HepG2 (cell line): ENCODE data around the gene SEMA3G. TPM values are rescaled to one million over a fixed set of nuclear protein-coding genes. Genes with fewer than 3 reads are reported as not detected.

ENCODE experiments used
- ATAC-seq: fragments of 200-7000 bp; cut with Tn5 transposase; 3 replicates; pipeline ENCODE4 v1.9.1; 2020; ENCODE audit warnings: mild to moderate bottlenecking, moderate library complexity
- BruUV-seq: library from RNA; stranded (reverse); fragments of 400-500 nt; replicated peaks from 2 replicates; lab custom pipeline; 2021; lab: Mats Ljungman, UMichigan
- CTCF ChIA-PET: fragments of 300-600 bp; formaldehyde crosslinking; extraction: SDS; loops from one replicate; lab custom pipeline; 2021; ENCODE audit warnings: low total read pairs, inconsistent platforms, low intra/inter-chr PET ratio; lab: Yijun Ruan, JAX
- POLR2A ChIA-PET: fragments of 350-600 bp; sonication (Branson Sonifier 250); formaldehyde crosslinking; loops from one replicate; lab custom pipeline; 2020; ENCODE audit warnings: antibody characterized with exemption, inconsistent platforms; lab: Yijun Ruan, JAX
- DNase-seq: peaks from one replicate; pipeline ENCODE4 v3.0.0-alpha.2; 2015; ENCODE audit warnings: low spot score
- FAIRE-seq: peaks from 3 replicates; lab custom pipeline; 2011; peaks lifted over from hg19 to GRCh38; lab: Jason Lieb, UNC
- H2AFZ ChIP-seq: one replicate; pipeline ENCODE4 v1.6.1; 2011; ENCODE audit warnings: low read length, inconsistent platforms
- H3K27ac ChIP-seq: fragments of 300-600 bp; 3 replicates; pipeline ENCODE4 v1.8.0; 2011; ENCODE audit warnings: mixed run types, mild to moderate bottlenecking, mixed read lengths, low read length, inconsistent platforms; ENCODE audit not compliant: insufficient read depth; ENCODE audit errors: extremely low read length
- H3K27me3 ChIP-seq, 2 experiments: fragments of 200-600 bp in 1 of 2; 2 replicates in 1 of 2; 3 replicates in 1 of 2; pipeline versions ENCODE4 v1.6.0 to v1.8.0; 2011; ENCODE audit warnings: low read length in 2 of 2, mild to moderate bottlenecking in 2 of 2, moderate library complexity in 2 of 2, inconsistent platforms in 1 of 2; ENCODE audit not compliant: insufficient read depth in 2 of 2, control insufficient read depth in 1 of 2
- H3K36me3 ChIP-seq, 2 experiments: fragments of 200-600 bp in 1 of 2; replicated peaks in 1 of 2; 2 replicates in 1 of 2; 3 replicates in 1 of 2; pipeline versions ENCODE4 v1.5.1 to v1.8.0; 2011; ENCODE audit warnings: low read length in 2 of 2, inconsistent platforms in 1 of 2; ENCODE audit not compliant: insufficient read depth in 2 of 2, control insufficient read depth in 1 of 2
- H3K4me1 ChIP-seq: 2 replicates; pipeline ENCODE4 v1.5.1; 2012; ENCODE audit warnings: low read length, inconsistent platforms; ENCODE audit not compliant: insufficient read depth
- H3K4me2 ChIP-seq: 2 replicates; pipeline ENCODE4 v1.6.0; 2011; ENCODE audit warnings: low read depth, low read length, inconsistent platforms
- H3K4me3 ChIP-seq, 3 experiments: fragments of 200-600 bp in 1 of 3; sonication (generic), shearing (Covaris generic) in 1 of 3; replicated peaks in 1 of 3; 2 replicates each; pipeline ENCODE4 v1.5.1; 2011 to 2016; ENCODE audit warnings: low read length in 3 of 3, inconsistent platforms in 2 of 3, low read depth in 2 of 3, mild to moderate bottlenecking in 2 of 3, control low read depth in 1 of 3, mixed read lengths in 1 of 3; ENCODE audit not compliant: insufficient read depth in 1 of 3
- H3K79me2 ChIP-seq: one replicate; pipeline ENCODE4 v1.6.1; 2011; ENCODE audit warnings: low read length, inconsistent platforms; ENCODE audit not compliant: insufficient read depth
- H3K9ac ChIP-seq: 2 replicates; pipeline ENCODE4 v1.6.0; 2011; ENCODE audit warnings: mild to moderate bottlenecking, low read depth, low read length, inconsistent platforms; ENCODE audit not compliant: insufficient read depth
- H3K9me3 ChIP-seq: 2 replicates; pipeline ENCODE4 v1.5.1; 2012; ENCODE audit warnings: mild to moderate bottlenecking, low read length
- H4K20me1 ChIP-seq: 2 replicates; pipeline ENCODE4 v1.6.0; 2011; ENCODE audit warnings: inconsistent platforms, mild to moderate bottlenecking, low read length, moderate library complexity; ENCODE audit not compliant: insufficient read depth
- AGO2 ChIP-seq: fragments of 200-400 bp; formaldehyde crosslinking; optimal IDR thresholded peaks from 2 replicates; pipeline ENCODE3; 2017; ENCODE audit warnings: mild to moderate bottlenecking, low read depth, low read length, moderate library complexity
- CSRNP1 ChIP-seq: sonication (generic); formaldehyde crosslinking; IDR thresholded peaks from 2 replicates; pipeline ENCODE4 v1.8.1; 2023; ENCODE audit warnings: mild to moderate bottlenecking, missing genetic modification reagents
- PLSCR1 ChIP-seq: sonication (generic); formaldehyde crosslinking; IDR thresholded peaks from 2 replicates; pipeline ENCODE4 v1.5.0; 2020; ENCODE audit warnings: missing genetic modification reagents, mild to moderate bottlenecking, borderline replicate concordance
- SRSF9 ChIP-seq: fragments of 200-400 bp; formaldehyde crosslinking; IDR thresholded peaks from 2 replicates; pipeline ENCODE4 v1.6.1; 2018; ENCODE audit warnings: borderline replicate concordance, mild to moderate bottlenecking, low read depth, low read length; ENCODE audit not compliant: insufficient read depth, poor library complexity, severe bottlenecking
- TBP ChIP-seq: sonication (generic); formaldehyde crosslinking; IDR thresholded peaks from 2 replicates; pipeline ENCODE4 v1.5.0; 2020; ENCODE audit warnings: missing genetic modification reagents
- ZBTB7B ChIP-seq: sonication (generic); formaldehyde crosslinking; IDR thresholded peaks from 2 replicates; pipeline ENCODE4 v1.4.0; 2020; ENCODE audit warnings: missing genetic modification reagents
- WGBS: methylation state at CpG from one replicate; pipeline ENCODE4 v1.1.6; 2017; ENCODE audit warnings: low lambda C conversion rate; 5-methylcytosine and 5-hydroxymethylcytosine counted together
- in situ Hi-C: cut with HindIII; loops from 2 replicates; pipeline ENCODE4 v1.10.0; 2017; ENCODE audit warnings: low pct_unique_long_range_greater_than_20kb; ENCODE audit not compliant: extremely low pct_ligation_motif_present
- intact Hi-C: fragments of 100-400 bp; cut with micrococcal nuclease; formaldehyde crosslinking; loops from one replicate; pipeline ENCODE4 v1.10.0; 2022; ENCODE audit not compliant: unreplicated experiment
- polyA plus RNA-seq, 8 experiments: library from polyadenylated mRNA; depleted of rRNA in 3 of 8; stranded (reverse) in 7 of 8; unstranded in 1 of 8; fragments of >200 nt; fragmentation: Illumina TruSeq in 4 of 8; extraction: Trizol in 4 of 8; gene quantifications; 2 replicates each; pipeline versions ENCODE4 v1.2.1 to v1.2.3, GENCODE V29; 2011 to 2016; ENCODE audit warnings: low read depth in 4 of 8, missing spikeins in 1 of 8, mixed read lengths in 1 of 8; ENCODE audit not compliant: insufficient read depth in 1 of 8
- total RNA-seq, 5 experiments: library from RNA; depleted of rRNA; stranded (reverse); fragments of >200 nt; fragmentation: Illumina TruSeq; extraction: Trizol; gene quantifications; 2 replicates each; pipeline ENCODE4 v1.2.3, GENCODE V29; 2016; ENCODE audit warnings: low read depth in 1 of 5
- TF ChIP-seq, protein P1 (sequence below): sonication (generic); formaldehyde crosslinking; IDR thresholded peaks from 2 replicates; pipeline ENCODE4 v1.9.0; 2021; ENCODE audit warnings: mild to moderate bottlenecking, missing genetic modification reagents
- TF ChIP-seq, protein P2 (sequence below): sonication (generic); formaldehyde crosslinking; conservative IDR thresholded peaks from 2 replicates; pipeline ENCODE4 v1.4.0; 2020; ENCODE audit warnings: missing genetic modification reagents

The SEMA3G gene
- total and polyA plus RNA-seq, 2 of the 13 experiments (the other 11 are each of a cell fraction or from before 2014, with no cell fraction given), result 6.1 to 8.3 TPM

DNA sequence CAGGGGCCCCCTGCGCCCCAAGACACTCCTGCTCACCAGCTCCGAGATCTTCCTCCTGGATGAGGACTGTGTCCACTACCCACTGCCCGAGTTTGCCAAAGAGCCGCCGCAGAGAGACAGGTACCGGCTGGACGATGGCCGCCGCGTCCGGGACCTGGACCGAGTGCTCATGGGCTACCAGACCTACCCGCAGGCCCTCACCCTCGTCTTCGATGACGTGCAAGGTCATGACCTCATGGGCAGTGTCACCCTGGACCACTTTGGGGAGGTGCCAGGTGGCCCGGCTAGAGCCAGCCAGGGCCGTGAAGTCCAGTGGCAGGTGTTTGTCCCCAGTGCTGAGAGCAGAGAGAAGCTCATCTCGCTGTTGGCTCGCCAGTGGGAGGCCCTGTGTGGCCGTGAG lies 47.2 kb upstream of the SEMA3G start:
- intact Hi-C loops, result no loop called here
- Histone ChIP-seq H3K4me3 (no peak overlapping the region), H3K79me2 (no peaks in the 10 kb centered on the region), H3K4me2 (no peak overlapping the region), H4K20me1 (no peaks in the 10 kb centered on the region; the same call in 1 of the 2 replicates), H3K9me3 (no peaks in the 10 kb centered on the region), H3K27ac (no peak overlapping the region), H2AFZ (no peak overlapping the region), H3K4me1 (peaks cover 22% of the 10 kb centered on the region), H3K9ac (no peak overlapping the region), H3K36me3 (peaks cover 16 to 33% of the 10 kb centered on the region in 2 experiments), H3K27me3 (no peaks in the 10 kb centered on the region)
- 100% methylated on average over 1 of the region's 21 CpGs for WGBS
- in situ Hi-C loops, result no loop called here
- DNase-seq (no peak), ATAC-seq (no peak), FAIRE-seq (no peak)
- POLR2A ChIA-PET, result no interaction called here
- BruUV-seq, result no TSS peak
- TF ChIP-seq, protein P1, sequence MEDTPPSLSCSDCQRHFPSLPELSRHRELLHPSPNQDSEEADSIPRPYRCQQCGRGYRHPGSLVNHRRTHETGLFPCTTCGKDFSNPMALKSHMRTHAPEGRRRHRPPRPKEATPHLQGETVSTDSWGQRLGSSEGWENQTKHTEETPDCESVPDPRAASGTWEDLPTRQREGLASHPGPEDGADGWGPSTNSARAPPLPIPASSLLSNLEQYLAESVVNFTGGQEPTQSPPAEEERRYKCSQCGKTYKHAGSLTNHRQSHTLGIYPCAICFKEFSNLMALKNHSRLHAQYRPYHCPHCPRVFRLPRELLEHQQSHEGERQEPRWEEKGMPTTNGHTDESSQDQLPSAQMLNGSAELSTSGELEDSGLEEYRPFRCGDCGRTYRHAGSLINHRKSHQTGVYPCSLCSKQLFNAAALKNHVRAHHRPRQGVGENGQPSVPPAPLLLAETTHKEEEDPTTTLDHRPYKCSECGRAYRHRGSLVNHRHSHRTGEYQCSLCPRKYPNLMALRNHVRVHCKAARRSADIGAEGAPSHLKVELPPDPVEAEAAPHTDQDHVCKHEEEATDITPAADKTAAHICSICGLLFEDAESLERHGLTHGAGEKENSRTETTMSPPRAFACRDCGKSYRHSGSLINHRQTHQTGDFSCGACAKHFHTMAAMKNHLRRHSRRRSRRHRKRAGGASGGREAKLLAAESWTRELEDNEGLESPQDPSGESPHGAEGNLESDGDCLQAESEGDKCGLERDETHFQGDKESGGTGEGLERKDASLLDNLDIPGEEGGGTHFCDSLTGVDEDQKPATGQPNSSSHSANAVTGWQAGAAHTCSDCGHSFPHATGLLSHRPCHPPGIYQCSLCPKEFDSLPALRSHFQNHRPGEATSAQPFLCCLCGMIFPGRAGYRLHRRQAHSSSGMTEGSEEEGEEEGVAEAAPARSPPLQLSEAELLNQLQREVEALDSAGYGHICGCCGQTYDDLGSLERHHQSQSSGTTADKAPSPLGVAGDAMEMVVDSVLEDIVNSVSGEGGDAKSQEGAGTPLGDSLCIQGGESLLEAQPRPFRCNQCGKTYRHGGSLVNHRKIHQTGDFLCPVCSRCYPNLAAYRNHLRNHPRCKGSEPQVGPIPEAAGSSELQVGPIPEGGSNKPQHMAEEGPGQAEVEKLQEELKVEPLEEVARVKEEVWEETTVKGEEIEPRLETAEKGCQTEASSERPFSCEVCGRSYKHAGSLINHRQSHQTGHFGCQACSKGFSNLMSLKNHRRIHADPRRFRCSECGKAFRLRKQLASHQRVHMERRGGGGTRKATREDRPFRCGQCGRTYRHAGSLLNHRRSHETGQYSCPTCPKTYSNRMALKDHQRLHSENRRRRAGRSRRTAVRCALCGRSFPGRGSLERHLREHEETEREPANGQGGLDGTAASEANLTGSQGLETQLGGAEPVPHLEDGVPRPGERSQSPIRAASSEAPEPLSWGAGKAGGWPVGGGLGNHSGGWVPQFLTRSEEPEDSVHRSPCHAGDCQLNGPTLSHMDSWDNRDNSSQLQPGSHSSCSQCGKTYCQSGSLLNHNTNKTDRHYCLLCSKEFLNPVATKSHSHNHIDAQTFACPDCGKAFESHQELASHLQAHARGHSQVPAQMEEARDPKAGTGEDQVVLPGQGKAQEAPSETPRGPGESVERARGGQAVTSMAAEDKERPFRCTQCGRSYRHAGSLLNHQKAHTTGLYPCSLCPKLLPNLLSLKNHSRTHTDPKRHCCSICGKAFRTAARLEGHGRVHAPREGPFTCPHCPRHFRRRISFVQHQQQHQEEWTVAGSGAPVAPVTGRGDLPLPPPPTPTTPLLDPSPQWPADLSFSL (CRISPR knock-in tag), result no peak
- TF ChIP-seq SRSF9 (no peak), CSRNP1 (CRISPR knock-in tag) (no peak), PLSCR1 (CRISPR knock-in tag) (no peak), AGO2 (peak; percentile 45), ZBTB7B (no peak), TBP (CRISPR knock-in tag) (no peak)
- TF ChIP-seq, protein P2, sequence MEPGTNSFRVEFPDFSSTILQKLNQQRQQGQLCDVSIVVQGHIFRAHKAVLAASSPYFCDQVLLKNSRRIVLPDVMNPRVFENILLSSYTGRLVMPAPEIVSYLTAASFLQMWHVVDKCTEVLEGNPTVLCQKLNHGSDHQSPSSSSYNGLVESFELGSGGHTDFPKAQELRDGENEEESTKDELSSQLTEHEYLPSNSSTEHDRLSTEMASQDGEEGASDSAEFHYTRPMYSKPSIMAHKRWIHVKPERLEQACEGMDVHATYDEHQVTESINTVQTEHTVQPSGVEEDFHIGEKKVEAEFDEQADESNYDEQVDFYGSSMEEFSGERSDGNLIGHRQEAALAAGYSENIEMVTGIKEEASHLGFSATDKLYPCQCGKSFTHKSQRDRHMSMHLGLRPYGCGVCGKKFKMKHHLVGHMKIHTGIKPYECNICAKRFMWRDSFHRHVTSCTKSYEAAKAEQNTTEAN (CRISPR knock-in tag), result no peak
- CTCF ChIA-PET, result no interaction called here
